ENCODE results near the gene AVEN. TPM values are rescaled to one million over a fixed set of nuclear protein-coding genes. Genes with fewer than 3 reads are reported as not detected.

The AVEN gene
- total and polyA plus RNA-seq, 8 donors, result 11.3 to 16.9 (median 15.1) TPM

DNA sequence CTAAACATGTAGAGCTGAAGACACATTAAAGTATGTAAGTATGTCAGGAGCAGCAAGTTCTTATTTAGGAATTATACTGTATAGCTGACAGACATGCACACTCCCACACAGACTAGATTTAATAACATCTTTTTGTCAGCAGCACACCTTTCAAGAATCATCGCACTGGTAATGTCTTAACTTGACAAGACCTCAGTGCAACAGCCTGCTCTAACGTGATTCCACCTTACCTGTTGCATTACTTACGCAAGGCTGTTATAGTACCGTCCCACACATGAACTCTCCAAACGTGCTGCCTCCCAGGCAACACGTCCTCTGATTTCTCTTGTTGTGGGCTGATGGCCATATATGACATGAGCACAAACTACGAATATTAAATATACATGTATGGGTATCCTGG, 58.8 kb downstream of the AVEN start:
- no peaks in the 10 kb centered on the region for H3K9me3 ChIP-seq
- DNase-seq, result no peak
- no peak for ATAC-seq
- TF ChIP-seq, protein P1, sequence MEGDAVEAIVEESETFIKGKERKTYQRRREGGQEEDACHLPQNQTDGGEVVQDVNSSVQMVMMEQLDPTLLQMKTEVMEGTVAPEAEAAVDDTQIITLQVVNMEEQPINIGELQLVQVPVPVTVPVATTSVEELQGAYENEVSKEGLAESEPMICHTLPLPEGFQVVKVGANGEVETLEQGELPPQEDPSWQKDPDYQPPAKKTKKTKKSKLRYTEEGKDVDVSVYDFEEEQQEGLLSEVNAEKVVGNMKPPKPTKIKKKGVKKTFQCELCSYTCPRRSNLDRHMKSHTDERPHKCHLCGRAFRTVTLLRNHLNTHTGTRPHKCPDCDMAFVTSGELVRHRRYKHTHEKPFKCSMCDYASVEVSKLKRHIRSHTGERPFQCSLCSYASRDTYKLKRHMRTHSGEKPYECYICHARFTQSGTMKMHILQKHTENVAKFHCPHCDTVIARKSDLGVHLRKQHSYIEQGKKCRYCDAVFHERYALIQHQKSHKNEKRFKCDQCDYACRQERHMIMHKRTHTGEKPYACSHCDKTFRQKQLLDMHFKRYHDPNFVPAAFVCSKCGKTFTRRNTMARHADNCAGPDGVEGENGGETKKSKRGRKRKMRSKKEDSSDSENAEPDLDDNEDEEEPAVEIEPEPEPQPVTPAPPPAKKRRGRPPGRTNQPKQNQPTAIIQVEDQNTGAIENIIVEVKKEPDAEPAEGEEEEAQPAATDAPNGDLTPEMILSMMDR (IDR thresholded peaks at IDR 0.05), result no peak
- H3K27ac ChIP-seq, result no peak overlapping the region
- no peaks in the 10 kb centered on the region for H3K27me3 ChIP-seq
- no peaks in the 10 kb centered on the region for H3K36me3 ChIP-seq
- no peak overlapping the region for H3K4me3 ChIP-seq
- H3K4me1 ChIP-seq, result no peaks in the 10 kb centered on the region
- intact Hi-C loops (cut with DNase I), result no loop called here

DNA sequence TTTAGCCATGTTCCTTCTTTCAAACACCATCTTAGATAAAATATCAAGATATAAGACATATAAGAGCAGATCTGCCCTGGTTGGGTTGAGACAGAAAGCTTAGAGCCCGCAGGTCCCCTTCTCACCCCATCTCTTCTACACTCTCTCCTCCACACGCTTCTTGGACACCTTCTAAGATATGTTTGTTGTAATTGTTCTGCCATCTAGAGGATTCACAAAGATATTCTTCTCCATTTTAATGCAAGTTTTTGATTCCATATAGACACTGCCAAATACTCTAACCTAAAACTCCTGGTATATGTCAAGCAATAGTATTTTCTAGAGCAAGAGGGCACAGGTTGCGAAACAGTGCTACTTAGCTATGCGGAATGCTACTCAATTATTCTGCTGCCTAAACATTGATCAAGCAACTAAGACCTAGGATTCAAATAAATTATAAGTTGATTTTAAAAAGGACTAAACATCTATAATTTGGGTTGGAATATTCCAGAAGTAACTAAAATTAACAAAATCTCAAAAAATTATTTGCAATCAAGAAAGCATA, 63.9 kb downstream of the AVEN start:
- no peak for DNase-seq
- intact Hi-C loops (cut with DNase I), result no loop called here
- no peaks in the 10 kb centered on the region for H3K36me3 ChIP-seq
- no peak overlapping the region for H3K4me3 ChIP-seq
- no peaks in the 10 kb centered on the region for H3K9me3 ChIP-seq
- no peaks in the 10 kb centered on the region for H3K27me3 ChIP-seq
- no peak overlapping the region for H3K27ac ChIP-seq
- TF ChIP-seq, protein P1 (IDR thresholded peaks at IDR 0.05), result no peak
- H3K4me1 ChIP-seq, result no peaks in the 10 kb centered on the region
- ATAC-seq, result no peak

DNA sequence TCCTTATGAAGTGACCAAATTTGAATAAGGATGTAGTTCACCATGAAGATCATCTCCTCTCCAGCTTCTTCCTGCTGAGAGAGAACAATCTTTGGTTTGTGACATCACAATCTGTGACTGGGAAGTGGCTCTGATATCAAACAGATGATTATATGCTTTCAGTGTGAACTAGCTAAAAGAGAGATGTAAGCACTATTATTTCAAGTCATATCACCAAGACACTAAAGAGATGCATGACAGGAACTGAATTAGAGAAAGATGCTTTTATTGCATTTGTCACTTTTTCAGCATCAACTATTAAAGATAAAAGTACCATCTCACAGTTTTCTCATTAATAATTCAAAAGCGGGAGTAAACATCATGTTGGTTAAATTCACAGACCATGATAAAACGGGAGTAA, 67.2 kb downstream of the AVEN start:
- no peak for ATAC-seq
- Histone ChIP-seq H3K4me3 (no peak overlapping the region), H3K27ac (no peak overlapping the region), H3K36me3 (no peaks in the 10 kb centered on the region), H3K4me1 (no peaks in the 10 kb centered on the region), H3K9me3 (no peaks in the 10 kb centered on the region), H3K27me3 (no peaks in the 10 kb centered on the region)
- DNase-seq, result no peak
- TF ChIP-seq, protein P1 (IDR thresholded peaks at IDR 0.05), result no peak
- intact Hi-C loops (cut with DNase I), result no loop called here

DNA sequence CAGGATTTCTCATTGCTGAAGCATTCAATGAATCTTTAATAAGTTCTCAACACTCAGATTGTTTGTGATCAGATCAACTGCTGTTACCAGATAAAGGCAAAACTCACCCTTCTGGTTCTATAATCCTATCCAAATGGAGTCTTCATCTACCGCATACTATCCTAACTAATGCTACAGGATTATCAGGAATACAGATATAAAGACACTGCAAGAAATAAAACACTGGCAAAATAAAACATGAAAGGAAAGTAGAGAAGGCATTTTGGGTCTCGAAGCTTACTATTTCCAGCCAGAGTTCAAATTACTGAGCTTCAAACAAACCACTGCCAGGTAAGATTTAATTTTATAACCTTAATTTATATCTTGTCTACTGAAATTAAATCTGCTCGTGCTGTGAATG, 70.2 kb downstream of the AVEN start:
- Histone ChIP-seq H3K27me3 (no peaks in the 10 kb centered on the region), H3K27ac (no peak overlapping the region), H3K4me1 (no peaks in the 10 kb centered on the region), H3K4me3 (no peak overlapping the region), H3K9me3 (no peaks in the 10 kb centered on the region), H3K36me3 (no peaks in the 10 kb centered on the region)
- intact Hi-C loops (cut with DNase I), result loop anchor here in 1 of 2 donors (10.0 kb wide), 1 partner anchor 234 kb away; no protein-coding TSS in a partner anchor
- TF ChIP-seq, protein P1 (IDR thresholded peaks at IDR 0.05), result no peak
- ATAC-seq (no peak), DNase-seq (no peak)

DNA sequence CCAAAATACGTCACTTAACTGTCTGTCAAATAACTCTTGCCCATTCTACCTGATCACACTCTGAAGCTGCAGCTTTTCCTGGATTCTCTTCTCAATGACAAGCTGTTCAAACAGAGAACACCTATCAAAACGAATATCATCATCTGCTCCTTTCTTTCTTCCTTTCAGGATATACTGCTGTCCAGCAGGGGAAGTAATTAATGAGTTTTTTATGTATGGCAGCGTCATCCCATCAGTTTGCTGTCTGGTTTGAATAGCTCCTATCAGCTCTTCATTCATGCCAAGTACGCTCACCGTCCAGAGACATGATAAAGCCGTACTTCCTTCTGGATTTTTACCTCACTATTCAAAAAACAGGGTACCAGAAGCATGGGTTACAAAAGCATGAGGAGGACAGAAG, 70.8 kb downstream of the AVEN start, which contains the start of gene CHRM5:
Gene CHRM5 (plus strand): TSS at position 274 of the 400 bp plus-strand sequence. CDS start 94,221 bp downstream, outside the sequence.
- no peaks in the 10 kb centered on the region for H3K9me3 ChIP-seq
- intact Hi-C loops (cut with DNase I), result loop anchor here in 1 of 2 donors (10.0 kb wide), 1 partner anchor 233 kb away; no protein-coding TSS in a partner anchor
- no peaks in the 10 kb centered on the region for H3K4me1 ChIP-seq
- ATAC-seq (no peak), DNase-seq (no peak)
- no peak within 1 kb of the TSS for H3K4me3 ChIP-seq
- H3K27me3 ChIP-seq, result no peaks in the 10 kb centered on the region
- H3K27ac ChIP-seq, result no peak within 1 kb of the TSS
- H3K36me3 ChIP-seq, result no peaks in the 10 kb centered on the region
- TF ChIP-seq, protein P1 (IDR thresholded peaks at IDR 0.05), result no peak

Measured in left lung (tissue), 10 donors.